Activated CD4-positive, alpha-beta memory T cell treated with anti-CD3 and anti-CD28 coated beads for 36 hours (primary cell): Measurements from ENCODE around the gene SDHAF2. TPM values are rescaled to one million over a fixed set of nuclear protein-coding genes. Genes with fewer than 3 reads are reported as not detected.
"Not testable (repeated sequence)": the region's sequence is repeated elsewhere in the genome, so short reads cannot be mapped to it uniquely, and the experiment has no call there.

Source experiments
- CTCF ChIA-PET: fragments of 350-600 bp; sonication (Branson Sonifier 250); formaldehyde crosslinking; loops from one replicate; lab custom pipeline; 2021; ENCODE audit warnings: antibody characterized with exemption, inconsistent platforms; lab: Charles Lee
- POLR2A ChIA-PET: fragments of 350-600 bp; sonication (Branson Sonifier 250); formaldehyde crosslinking; loops from one replicate; lab custom pipeline; 2021; ENCODE audit warnings: antibody characterized with exemption; lab: Charles Lee
- DNase-seq: peaks from one replicate; pipeline ENCODE4 v3.0.0-alpha.2; 2020
- H3K27ac Mint-ChIP-seq: one replicate; pipeline ENCODE4 v1.8.0; 2021; ENCODE audit warnings: mixed read lengths
- H3K27me3 Mint-ChIP-seq: one replicate; pipeline ENCODE4 v1.8.0; 2021; ENCODE audit warnings: mixed read lengths
- H3K36me3 Mint-ChIP-seq: one replicate; pipeline ENCODE4 v1.8.0; 2021; ENCODE audit warnings: mixed read lengths
- H3K4me1 Mint-ChIP-seq: one replicate; pipeline ENCODE4 v1.8.0; 2021; ENCODE audit warnings: low read depth, mixed read lengths
- H3K4me3 Mint-ChIP-seq: one replicate; pipeline ENCODE4 v1.8.0; 2021; ENCODE audit warnings: mild to moderate bottlenecking, mixed read lengths
- H3K9me3 Mint-ChIP-seq: one replicate; pipeline ENCODE4 v1.8.0; 2021; ENCODE audit warnings: mixed read lengths
- intact Hi-C: fragments of 100-400 bp; cut with micrococcal nuclease; formaldehyde crosslinking; loops from one replicate; pipeline ENCODE4 v1.15.1; 2023
- total RNA-seq, 2 experiments: library from RNA; stranded (reverse); gene quantifications; one replicate each; pipeline ENCODE4 v1.2.3, GENCODE V29; 2021

Gene SDHAF2
- 10 to 100 TPM; 31.4 to 35.4 TPM for total RNA-seq

- Mint-ChIP-seq H3K9me3 (no peaks in the 10 kb centered on the region), H3K27me3 (no peaks in the 10 kb centered on the region), H3K36me3 (peaks cover 43% of the 10 kb centered on the region), H3K4me1 (peaks cover 64% of the 10 kb centered on the region), H3K27ac (peak within 1 kb of the TSS; percentile 95), H3K4me3 (peak within 1 kb of the TSS; percentile 88)
- intact Hi-C loops = loop anchor here (1.0 to 5.0 kb wide), 5 partner anchors 16 to 523 kb away; partner anchors contain the start of genes DDB1, PRPF19, TKFC and TMEM138
- ChIA-PET POLR2A (interaction anchor here (0.6 to 4.2 kb wide), 9 partner anchors 10 to 392 kb away, joined by 3 to 28 read pairs (median 6); partner anchors contain the start of genes CYB561A3, TMEM138 and TMEM216), CTCF (interaction anchor here (0.7 to 3.2 kb wide), 9 partner anchors 11 to 459 kb away, joined by 3 to 32 read pairs (median 5); partner anchors contain the start of genes CYB561A3, LRRC10B, TKFC and TMEM216)
- DNase-seq = peak; percentile 99
These were observed at the start of gene SDHAF2, which contains the start of gene CPSF7 for GRCh38 chr11:61429691-61430582. Gene SDHAF2 (plus strand): TSS chr11:61430124. CDS start chr11:61430147, 23 bp downstream. Gene CPSF7 (minus strand): TSS chr11:61429975. CDS start chr11:61429235, 740 bp downstream.

- Mint-ChIP-seq H3K36me3 (peaks cover 6% of the 10 kb centered on the region), H3K27ac (no peak overlapping the region), H3K27me3 (no peaks in the 10 kb centered on the region), H3K9me3 (no peaks in the 10 kb centered on the region), H3K4me1 (peaks cover 4% of the 10 kb centered on the region), H3K4me3 (no peak overlapping the region)
- ChIA-PET POLR2A (interaction anchor here (0.9 kb wide), 1 partner anchor 12 kb away, joined by 3 read pairs; the partner anchor contains the start of gene TMEM216), CTCF (interaction anchor here (9.6 kb wide), 1 partner anchor 44 kb away, joined by 310 read pairs; the partner anchor contains the start of genes DDB1 and TKFC)
- intact Hi-C loops = no loop called here
- DNase-seq = no peak
These were observed 49.0 kb upstream of the SDHAF2 start for GRCh38 chr11:61380884-61381283.

- DNase-seq, POLR2A ChIA-PET, H3K27me3 Mint-ChIP-seq: not testable (repeated sequence)
These were observed 46.1 kb upstream of the SDHAF2 start for GRCh38 chr11:61383859-61384258.

GRCh38 chr11:61384271-61385242 lies 45.4 kb upstream of the SDHAF2 start:
- ChIA-PET CTCF (interaction anchor here (0.6 to 9.6 kb wide), 36 partner anchors 8 to 553 kb away, joined by 3 to 310 read pairs (median 6); partner anchors contain the start of genes CYB561A3, DDB1, SDHAF2 and TKFC), POLR2A (interaction anchor here (1.2 to 3.0 kb wide), 2 partner anchors 49 to 51 kb away, joined by 4 to 15 read pairs; partner anchors contain the start of genes DDB1 and TKFC)
- H3K9me3 Mint-ChIP-seq = no peaks in the 10 kb centered on the region
- peaks cover 4% of the 10 kb centered on the region for H3K4me1 Mint-ChIP-seq
- intact Hi-C loops = loop anchor here (1.0 kb wide), 1 partner anchor 48 kb away; no protein-coding TSS in a partner anchor
- H3K36me3 Mint-ChIP-seq = no peaks in the 10 kb centered on the region
- no peak overlapping the region for H3K27ac Mint-ChIP-seq
- no peak for DNase-seq
- no peak overlapping the region for H3K4me3 Mint-ChIP-seq
- no peaks in the 10 kb centered on the region for H3K27me3 Mint-ChIP-seq

More at GRCh38 chr11:61383859-61384258, 46.1 kb upstream of the SDHAF2 start:
- H3K36me3 Mint-ChIP-seq, H3K27ac Mint-ChIP-seq, H3K4me3 Mint-ChIP-seq, H3K4me1 Mint-ChIP-seq, intact Hi-C loops, H3K9me3 Mint-ChIP-seq: not testable (repeated sequence)
- CTCF ChIA-PET = interaction anchor here (1.0 to 9.6 kb wide), 8 partner anchors 9 to 130 kb away, joined by 3 to 310 read pairs (median 14); partner anchors contain the start of genes CYB561A3, DDB1, TKFC and TMEM138

DNA sequence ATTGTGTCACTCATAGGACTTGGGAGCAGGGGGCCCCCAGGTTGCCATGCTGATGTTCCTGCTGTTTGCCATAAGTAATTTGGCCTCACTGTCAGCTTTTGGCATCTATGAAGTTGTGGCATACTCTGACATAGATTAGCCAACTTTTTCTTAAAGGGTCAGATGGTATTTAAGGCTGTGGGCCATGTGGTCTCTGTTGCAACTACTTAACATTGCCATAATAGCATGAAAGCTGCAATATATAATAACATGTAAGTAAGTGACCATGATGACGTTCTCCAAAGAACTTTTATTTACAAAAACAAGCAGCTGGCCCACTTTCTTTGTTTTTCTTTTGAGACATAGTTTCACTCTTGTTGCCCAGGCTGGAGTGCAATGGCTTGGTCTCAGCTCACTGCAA lies 39.8 kb upstream of the SDHAF2 start:
- H3K4me1 Mint-ChIP-seq = peaks cover 22% of the 10 kb centered on the region
- H3K9me3 Mint-ChIP-seq = no peaks in the 10 kb centered on the region
- POLR2A ChIA-PET = interaction anchor here (1.8 to 3.3 kb wide), 2 partner anchors 28 to 56 kb away, joined by 6 to 12 read pairs; partner anchors contain the start of genes CYB561A3, DDB1, TKFC and TMEM138
- H3K4me3 Mint-ChIP-seq = no peak overlapping the region
- intact Hi-C loops = no loop called here
- H3K27me3 Mint-ChIP-seq = no peaks in the 10 kb centered on the region
- no peak for DNase-seq
- CTCF ChIA-PET = interaction anchor here (0.8 to 3.2 kb wide), 3 partner anchors 39 to 56 kb away, joined by 3 to 9 read pairs (median 9); partner anchors contain the start of genes CPSF7 and SDHAF2
- H3K27ac Mint-ChIP-seq = no peak overlapping the region
- H3K36me3 Mint-ChIP-seq = peaks cover 3% of the 10 kb centered on the region

DNA sequence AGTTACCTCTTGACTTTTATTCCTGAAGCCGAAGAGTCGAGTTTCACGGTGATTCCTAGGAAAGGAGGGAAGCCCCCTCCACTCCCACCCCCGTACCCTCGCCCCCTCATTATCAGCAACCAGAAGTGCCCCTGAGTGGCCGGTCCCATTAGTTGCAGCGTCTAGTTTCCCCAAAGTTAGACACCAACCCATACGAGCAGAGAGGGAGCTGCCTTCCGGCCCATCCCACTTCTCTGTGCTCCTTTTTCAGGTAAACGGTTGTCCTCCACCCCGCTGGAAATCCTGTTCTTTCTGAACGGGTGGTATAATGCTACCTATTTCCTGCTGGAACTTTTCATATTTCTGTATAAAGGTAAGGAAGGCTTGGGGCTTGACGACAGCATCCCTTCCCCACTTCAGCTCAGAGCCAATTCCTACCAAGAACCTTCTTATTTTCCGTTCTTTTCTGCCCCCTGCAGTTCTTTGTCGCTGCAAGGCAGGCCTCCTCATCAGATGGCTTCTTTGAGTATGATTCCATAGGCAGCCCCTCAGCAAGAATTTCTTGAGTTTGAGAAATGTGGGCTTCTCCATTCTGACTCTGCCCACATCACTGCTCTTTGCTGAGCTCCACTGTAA lies 36.8 kb upstream of the SDHAF2 start:
- ChIA-PET POLR2A (interaction anchor here (1.0 to 3.3 kb wide), 7 partner anchors 8 to 59 kb away, joined by 3 to 16 read pairs (median 4); partner anchors contain the start of genes CPSF7, CYB561A3, DDB1 and SDHAF2), CTCF (interaction anchor here (1.0 to 3.2 kb wide), 14 partner anchors 8 to 139 kb away, joined by 3 to 50 read pairs (median 7); partner anchors contain the start of genes CPSF7, CYB561A3, SDHAF2 and TMEM138)
- peak overlapping the region; percentile 87 for H3K4me3 Mint-ChIP-seq
- intact Hi-C loops = loop anchor here (1.0 to 2.0 kb wide), 3 partner anchors 31 to 60 kb away; partner anchors contain the start of genes DDB1, SDHAF2, TKFC and TMEM138
- H3K27ac Mint-ChIP-seq = peak overlapping the region; percentile 89
- peaks cover 18% of the 10 kb centered on the region for H3K4me1 Mint-ChIP-seq
- H3K9me3 Mint-ChIP-seq = no peaks in the 10 kb centered on the region
- DNase-seq = peak; percentile 25
- H3K27me3 Mint-ChIP-seq = no peaks in the 10 kb centered on the region
- H3K36me3 Mint-ChIP-seq = peaks cover 11% of the 10 kb centered on the region

DNA sequence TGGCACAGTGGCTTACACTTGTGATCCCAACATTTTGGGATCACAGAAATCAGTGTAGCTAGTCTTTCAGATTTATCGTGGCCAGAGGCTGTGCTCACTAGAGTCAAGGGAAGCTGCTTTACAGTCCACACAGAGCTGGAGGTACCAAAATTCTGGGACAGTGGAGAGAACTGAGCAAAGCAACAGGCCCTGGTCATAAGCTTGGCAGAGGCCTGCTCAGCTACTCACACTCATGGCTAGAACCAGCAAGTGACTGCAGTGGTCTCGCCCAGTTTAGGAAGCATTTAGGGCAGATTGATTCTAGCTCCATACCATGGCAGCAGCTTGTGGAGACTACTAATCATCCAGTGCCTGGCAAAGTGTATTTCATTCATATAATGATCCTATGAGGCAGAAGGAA lies 28.8 kb upstream of the SDHAF2 start:
- Mint-ChIP-seq H3K27ac (no peak overlapping the region), H3K4me3 (no peak overlapping the region), H3K36me3 (peaks cover 31% of the 10 kb centered on the region), H3K4me1 (peaks cover 1% of the 10 kb centered on the region), H3K27me3 (no peaks in the 10 kb centered on the region), H3K9me3 (no peaks in the 10 kb centered on the region)
- intact Hi-C loops = no loop called here
- DNase-seq = no peak
- POLR2A ChIA-PET = interaction anchor here (1.1 kb wide), 1 partner anchor 9 kb away, joined by 3 read pairs; the partner anchor contains the start of gene TMEM216
- CTCF ChIA-PET = interaction anchor here (0.9 to 2.6 kb wide), 6 partner anchors 9 to 147 kb away, joined by 3 to 13 read pairs (median 6); partner anchors contain the start of gene TMEM216

DNA sequence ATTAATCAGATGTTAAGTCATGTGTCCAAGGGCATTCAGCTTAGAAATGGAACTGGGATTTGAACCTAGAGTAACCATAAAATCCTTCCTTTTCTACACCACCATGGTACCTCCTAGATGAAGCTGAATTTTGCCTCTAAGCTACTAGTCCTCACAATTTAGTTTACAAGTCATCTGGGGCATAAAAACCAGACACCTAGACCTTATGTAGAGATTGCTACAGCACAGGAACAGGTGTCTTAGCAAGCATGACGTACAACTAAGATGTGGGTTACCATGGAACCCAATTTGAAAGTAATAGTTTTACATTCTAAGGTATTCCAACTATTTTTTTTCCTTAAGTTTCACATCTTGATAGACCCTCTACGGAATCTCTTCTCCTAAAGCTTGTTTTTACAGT lies 28.4 kb upstream of the SDHAF2 start:
- no peak for DNase-seq
- ChIA-PET CTCF (interaction anchor here (0.9 to 2.6 kb wide), 6 partner anchors 9 to 148 kb away, joined by 3 to 13 read pairs (median 6); partner anchors contain the start of gene TMEM216), POLR2A (interaction anchor here (0.7 to 1.1 kb wide), 2 partner anchors 9 kb away, joined by 3 to 4 read pairs; partner anchors contain the start of gene TMEM216)
- Mint-ChIP-seq H3K27me3 (no peaks in the 10 kb centered on the region), H3K36me3 (peaks cover 31% of the 10 kb centered on the region), H3K4me1 (peaks cover 1% of the 10 kb centered on the region), H3K4me3 (no peak overlapping the region), H3K9me3 (no peaks in the 10 kb centered on the region), H3K27ac (no peak overlapping the region)
- intact Hi-C loops = no loop called here

GRCh38 chr11:61403658-61404057 lies 26.3 kb upstream of the SDHAF2 start:
- ChIA-PET POLR2A (no interaction called here), CTCF (interaction anchor here (1.2 to 1.3 kb wide), 2 partner anchors 67 to 504 kb away, joined by 3 to 4 read pairs; no protein-coding TSS in a partner anchor)
- Mint-ChIP-seq H3K9me3 (no peaks in the 10 kb centered on the region), H3K4me3 (no peak overlapping the region), H3K4me1 (peaks cover 1% of the 10 kb centered on the region), H3K36me3 (peaks cover 37% of the 10 kb centered on the region), H3K27ac (no peak overlapping the region), H3K27me3 (no peaks in the 10 kb centered on the region)
- no peak for DNase-seq
- intact Hi-C loops = no loop called here

DNA sequence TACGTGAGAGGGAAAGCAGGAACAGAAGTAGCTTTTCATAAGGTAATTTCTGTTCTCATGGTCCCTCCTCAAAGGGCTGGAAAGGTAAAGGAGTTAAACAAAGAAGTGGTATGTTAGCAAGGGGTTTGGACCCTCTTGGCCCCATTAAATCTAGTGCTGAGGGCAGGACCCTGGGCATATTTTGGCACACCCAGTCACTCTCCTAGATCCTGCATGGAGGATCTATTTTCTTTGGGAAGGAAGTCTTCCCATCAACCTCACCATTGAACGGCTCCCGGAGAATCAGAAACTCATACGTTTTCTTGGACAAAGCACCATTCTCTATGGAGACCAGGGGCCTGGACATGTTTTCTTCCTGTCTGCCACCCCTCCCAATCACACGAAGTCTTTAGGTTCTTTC lies 25.8 kb upstream of the SDHAF2 start:
- H3K4me3 Mint-ChIP-seq = no peak overlapping the region
- H3K36me3 Mint-ChIP-seq = peaks cover 36% of the 10 kb centered on the region
- intact Hi-C loops = no loop called here
- CTCF ChIA-PET = interaction anchor here (1.2 to 1.3 kb wide), 2 partner anchors 68 to 505 kb away, joined by 3 to 4 read pairs; no protein-coding TSS in a partner anchor
- no peak for DNase-seq
- POLR2A ChIA-PET = no interaction called here
- H3K27ac Mint-ChIP-seq = no peak overlapping the region
- no peaks in the 10 kb centered on the region for H3K9me3 Mint-ChIP-seq
- H3K27me3 Mint-ChIP-seq = no peaks in the 10 kb centered on the region
- peaks cover 1% of the 10 kb centered on the region for H3K4me1 Mint-ChIP-seq
